NCI-H1105 (cell line): ENCODE data around the gene SYNJ1.
A peak's percentile ranks its signal among the peaks of the same experiment; 100 is the strongest.
"Not testable (repeated sequence)": the region's sequence is repeated elsewhere in the genome, so short reads cannot be mapped to it uniquely, and the experiment has no call there.

Experiments used
- DNase-seq: peaks from one replicate; lab custom pipeline; 2025; lab: John Stamatoyannopoulos, UW

The SYNJ1 gene, protein sequence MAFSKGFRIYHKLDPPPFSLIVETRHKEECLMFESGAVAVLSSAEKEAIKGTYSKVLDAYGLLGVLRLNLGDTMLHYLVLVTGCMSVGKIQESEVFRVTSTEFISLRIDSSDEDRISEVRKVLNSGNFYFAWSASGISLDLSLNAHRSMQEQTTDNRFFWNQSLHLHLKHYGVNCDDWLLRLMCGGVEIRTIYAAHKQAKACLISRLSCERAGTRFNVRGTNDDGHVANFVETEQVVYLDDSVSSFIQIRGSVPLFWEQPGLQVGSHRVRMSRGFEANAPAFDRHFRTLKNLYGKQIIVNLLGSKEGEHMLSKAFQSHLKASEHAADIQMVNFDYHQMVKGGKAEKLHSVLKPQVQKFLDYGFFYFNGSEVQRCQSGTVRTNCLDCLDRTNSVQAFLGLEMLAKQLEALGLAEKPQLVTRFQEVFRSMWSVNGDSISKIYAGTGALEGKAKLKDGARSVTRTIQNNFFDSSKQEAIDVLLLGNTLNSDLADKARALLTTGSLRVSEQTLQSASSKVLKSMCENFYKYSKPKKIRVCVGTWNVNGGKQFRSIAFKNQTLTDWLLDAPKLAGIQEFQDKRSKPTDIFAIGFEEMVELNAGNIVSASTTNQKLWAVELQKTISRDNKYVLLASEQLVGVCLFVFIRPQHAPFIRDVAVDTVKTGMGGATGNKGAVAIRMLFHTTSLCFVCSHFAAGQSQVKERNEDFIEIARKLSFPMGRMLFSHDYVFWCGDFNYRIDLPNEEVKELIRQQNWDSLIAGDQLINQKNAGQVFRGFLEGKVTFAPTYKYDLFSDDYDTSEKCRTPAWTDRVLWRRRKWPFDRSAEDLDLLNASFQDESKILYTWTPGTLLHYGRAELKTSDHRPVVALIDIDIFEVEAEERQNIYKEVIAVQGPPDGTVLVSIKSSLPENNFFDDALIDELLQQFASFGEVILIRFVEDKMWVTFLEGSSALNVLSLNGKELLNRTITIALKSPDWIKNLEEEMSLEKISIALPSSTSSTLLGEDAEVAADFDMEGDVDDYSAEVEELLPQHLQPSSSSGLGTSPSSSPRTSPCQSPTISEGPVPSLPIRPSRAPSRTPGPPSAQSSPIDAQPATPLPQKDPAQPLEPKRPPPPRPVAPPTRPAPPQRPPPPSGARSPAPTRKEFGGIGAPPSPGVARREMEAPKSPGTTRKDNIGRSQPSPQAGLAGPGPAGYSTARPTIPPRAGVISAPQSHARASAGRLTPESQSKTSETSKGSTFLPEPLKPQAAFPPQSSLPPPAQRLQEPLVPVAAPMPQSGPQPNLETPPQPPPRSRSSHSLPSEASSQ (N-terminal part only)

DNA sequence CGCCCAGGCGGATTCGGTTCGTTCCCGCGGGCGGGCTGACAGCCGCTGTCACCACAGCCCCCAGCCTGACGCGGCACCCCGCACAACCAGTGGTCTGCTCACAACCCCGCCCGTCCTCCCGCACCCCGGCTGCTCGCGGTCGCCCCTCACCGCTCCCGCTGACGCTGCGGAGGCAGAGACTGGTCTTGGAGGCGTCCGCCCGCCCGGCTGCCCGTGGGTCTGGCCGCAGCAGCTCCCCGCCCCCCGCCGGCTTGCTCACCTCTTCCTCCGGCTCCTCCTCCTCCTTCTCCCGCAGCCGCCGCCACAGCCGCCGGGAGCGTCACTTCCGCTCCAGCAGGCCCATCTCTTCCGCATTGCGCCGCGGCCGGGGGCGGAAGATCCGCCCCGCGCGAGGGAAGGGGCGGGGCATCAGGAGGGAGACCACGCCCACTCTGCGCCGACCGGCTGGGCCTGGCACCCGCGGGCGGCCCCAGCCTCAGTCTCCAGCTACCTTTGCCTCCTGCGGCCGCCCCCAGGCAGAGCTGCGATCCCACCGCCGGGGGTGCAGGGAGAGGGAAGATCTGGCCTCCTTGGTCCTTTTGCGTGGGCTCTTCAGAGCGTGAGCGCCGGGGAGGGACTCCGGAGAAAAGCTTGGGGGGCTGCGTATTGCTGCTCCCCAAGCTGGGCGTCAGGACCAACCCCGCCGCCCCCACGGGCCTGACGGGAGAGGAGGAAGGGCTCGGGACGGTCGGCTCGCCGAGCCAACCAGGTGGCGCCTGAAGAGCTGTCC, at the start of gene SYNJ1:
SYNJ1 (minus strand) TSS at position 327 of the 769 bp plus-strand sequence. CDS start 1,118 bp downstream, outside the sequence.
- DNase-seq = peak; percentile 92

DNA sequence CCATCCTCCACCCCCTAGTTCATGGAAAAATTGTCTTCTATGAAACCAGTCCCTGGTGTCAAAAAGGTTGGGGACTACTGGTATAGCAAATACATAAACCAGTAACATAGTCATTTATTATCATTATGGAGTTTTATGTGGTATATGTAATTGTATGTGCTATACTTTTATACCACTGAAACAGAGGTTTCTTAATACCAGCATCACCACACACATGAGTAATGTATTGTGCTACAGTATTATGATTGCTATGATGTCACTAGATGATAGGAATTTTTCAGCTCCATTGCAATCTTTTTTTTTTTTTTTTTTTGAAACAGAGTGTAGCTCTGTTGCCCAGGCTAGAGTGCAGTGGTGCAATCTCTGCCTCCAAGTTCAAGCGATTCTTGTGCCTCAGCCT, 49.5 kb upstream of the SYNJ1 start:
- DNase-seq = no peak

DNA sequence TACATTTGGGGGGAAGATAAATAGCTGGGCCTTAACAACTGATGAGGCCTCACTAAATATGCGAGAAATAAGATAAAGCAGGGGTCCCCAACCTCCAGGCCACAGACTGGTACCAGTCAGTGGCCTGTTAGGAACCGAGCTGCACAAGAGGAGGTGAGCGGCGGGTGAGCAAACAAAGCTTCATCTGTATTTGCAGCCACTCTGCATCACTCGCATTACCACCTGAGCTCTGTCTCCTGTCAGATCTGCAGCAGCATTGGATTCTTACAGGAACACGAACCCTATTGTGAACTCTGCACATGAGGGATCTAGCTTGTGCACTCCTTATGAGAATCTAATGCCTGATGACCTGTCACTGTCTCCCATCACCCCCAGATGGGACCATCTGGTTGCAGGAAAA, 48.9 kb upstream of the SYNJ1 start:
- DNase-seq = no peak

DNA sequence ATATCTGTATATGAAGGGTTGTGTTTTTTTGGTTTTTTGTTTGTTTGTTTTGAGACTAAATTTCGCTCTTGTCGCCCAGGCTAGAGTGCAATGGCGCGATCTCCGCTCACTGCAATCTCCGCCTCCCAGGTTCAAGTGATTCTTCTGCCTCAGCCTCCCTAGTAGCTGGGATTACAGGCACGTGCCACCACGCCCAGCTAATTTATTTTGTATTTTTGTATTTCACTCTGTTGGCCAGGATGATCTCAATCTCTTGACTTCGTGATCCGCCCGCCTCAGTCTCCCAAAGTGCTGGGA, 45.2 kb upstream of the SYNJ1 start:
- not testable (repeated sequence) for DNase-seq

DNA sequence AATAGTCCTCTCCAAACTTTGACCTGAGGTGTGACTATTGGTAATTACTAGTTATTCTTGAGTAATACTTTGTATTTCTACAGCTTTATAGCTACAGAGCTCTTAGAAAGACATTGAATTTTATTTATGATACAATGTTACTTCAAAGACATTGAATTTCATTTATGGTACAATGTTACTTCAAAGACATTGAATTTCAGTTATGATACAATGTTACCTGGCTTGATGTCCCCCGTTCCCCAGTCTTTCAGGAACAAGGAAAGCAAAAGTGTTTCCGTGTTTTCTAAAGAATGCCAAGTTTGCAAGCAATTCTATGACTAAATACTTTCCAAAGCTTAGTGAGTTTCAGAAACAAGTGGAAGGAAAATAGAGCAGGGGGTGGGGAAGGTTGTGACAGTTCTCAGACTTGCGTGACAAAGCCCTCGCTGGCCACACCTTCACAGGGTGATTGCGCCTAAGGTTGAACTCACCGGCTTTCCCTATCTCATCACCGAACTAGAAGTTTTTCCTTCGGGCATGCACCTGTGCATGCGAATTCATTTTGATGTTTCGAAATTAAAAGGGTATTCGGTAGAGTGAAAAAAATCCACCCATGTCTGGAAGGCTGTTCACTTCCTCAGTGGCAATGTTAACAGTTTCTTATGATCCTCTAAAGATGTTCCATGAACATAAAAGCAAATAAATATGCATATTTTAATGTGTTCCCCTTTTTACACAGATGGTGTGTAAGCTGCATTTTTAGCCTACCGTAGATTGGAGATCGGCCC, 44.7 kb upstream of the SYNJ1 start:
- peak; percentile 13 for DNase-seq

DNA sequence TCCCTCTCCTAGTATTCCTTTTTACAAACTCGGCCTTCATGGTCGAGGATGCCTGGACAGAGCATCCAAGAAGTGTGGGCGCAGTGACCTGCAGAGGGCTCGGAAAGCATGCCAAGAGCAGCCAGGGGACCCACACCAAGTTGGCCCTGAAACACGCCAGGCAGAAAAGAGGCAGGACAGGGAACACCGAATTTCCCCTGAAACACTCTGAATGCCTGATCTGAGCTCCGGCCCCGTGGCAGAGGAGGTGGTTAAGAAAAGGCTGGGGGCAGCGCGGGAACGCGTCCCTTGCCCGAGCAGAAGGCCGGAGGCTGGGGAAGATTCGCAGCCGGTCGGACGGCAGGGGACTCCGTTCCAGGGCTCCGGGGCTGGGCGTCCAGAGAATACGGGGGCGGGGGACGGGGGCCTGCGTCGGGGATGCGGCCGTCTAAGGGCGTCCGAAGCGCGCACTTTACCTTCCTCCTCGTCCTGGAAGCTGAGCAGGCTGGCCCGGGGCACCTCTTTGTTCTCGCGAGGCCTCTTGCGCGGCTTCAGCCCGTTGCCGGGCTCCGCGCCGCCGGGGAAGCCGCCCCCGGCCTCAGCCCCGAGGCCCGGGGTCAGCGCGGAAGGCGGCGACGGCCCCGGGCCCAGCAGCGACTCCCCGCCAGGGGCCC, 43.2 kb upstream of the SYNJ1 start:
- no peak for DNase-seq

DNA sequence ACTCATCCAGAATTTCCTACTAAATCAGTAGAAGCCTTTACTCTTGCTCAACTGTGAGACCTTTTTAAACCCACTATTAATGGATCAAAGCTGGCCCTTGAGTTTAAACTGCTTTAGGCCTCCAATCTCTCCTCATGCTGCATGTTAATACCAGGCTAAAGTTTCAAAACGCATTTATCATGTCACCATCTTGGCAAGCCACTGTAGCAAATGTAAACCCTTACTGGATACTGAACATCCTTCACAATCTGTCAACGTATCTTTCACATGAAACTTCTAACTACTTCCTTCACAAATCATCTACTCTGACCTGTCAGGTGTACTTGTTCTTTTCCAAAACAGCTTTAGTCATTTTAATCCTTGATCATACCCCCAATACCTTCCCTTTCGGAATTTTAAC, 40.7 kb upstream of the SYNJ1 start:
- DNase-seq = no peak

DNA sequence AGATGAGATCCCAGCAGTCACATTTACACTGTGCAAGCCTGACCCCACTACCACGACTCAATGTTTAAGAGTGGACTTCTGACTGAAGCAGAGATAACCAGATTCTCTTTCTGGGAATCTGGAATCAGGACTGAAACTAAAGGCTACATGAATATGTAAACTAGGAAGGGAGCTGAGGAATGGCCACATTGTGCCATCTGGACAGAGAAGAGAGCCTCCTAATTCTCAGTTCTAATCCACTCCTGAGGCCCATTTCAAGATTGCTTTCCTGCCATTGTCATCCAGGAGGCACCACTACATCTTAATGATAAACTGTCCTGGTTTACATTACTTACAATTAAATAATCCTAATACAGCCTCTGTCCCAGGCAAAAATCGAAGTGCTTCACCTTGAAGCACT, 37.2 kb upstream of the SYNJ1 start:
- no peak for DNase-seq

DNA sequence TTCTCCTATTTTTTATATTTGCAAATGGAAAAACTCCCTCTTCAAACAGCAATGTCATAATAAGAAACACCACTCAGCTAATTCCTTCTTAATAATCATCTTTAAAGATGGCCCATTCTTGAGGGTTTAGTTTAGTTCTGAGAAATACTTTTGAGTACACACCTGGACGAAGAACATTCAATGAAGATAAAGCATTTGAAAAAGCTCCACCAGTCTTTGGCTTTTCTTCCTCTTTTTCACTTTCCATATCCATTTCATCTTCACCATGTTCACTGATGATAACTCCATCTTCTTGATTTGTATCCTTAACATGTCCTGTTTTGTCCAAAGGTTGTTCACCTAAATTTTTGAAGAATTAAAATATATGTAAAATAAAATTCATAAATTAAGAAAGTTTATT, 36.4 kb upstream of the SYNJ1 start:
- DNase-seq = no peak

DNA sequence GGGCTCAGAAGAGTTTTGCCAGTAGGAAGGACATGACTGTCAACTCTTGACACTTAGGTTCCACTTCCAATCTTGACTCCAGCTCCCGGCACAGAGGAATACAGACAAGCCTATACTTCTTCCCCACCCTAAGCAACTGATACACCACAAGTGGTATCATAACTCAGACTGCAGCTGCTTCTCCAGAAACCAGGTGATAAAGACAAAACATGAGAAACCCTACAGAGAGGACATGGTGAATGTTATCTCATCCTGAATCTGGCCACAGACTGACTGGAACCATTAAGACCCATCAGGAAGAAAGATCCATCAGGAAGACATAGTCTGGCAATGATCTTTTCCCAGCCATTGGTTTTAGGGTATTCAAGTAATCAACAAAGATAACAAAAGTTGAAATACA, 30.0 kb upstream of the SYNJ1 start:
- DNase-seq = no peak

DNA sequence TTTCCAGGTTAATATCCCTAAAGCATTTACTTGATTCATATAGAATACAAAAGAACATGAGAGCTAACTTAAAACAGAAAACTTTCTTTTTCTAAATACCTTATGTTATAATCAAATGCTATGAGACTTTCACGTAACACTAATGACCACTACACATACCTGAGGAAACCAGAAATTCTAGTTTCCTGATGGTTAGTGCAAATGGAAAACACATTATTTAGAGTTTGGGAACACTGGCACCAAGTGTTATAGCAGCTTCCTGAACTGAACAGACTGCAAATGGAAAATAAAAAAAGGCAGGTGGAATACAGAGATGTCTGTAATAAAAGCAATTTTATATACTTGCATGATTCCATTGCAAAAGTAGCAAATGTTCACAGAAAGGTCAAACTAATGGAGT, 28.3 kb upstream of the SYNJ1 start:
- DNase-seq = no peak

DNA sequence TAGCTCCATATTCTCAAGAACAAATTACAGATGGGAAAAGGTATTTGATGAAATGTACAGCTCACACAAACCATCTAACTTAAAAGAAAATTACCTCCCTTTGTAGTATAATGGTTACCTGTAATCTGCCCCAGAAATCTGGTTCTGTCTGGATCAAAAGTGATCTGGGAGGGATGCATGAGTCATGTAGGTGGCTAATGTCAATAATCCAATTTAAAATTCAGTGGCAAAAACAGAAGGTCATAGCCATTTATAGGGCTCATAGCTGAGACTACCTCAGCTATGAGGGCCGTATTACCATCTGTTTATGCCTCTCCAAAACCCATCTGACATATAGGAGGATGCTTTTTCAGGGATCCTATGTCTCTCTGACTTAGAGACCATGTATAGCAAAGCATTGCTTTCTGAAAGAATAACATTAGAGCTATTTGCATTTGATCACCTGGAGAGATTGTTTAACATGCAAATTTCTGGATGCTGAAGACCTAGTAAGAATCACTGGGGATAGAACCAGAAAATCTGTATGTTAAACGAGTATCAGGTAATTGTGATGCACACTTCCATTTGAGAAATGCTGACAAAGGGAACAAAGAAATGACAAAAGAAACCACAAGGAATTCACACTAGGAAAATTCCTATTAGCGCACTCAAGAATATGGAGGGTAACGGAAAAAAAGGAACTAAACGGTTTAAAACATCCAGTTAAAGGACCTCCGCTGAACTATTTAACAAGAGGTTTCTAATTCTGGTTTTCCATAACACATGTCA, 26.2 kb upstream of the SYNJ1 start:
- no peak for DNase-seq

DNA sequence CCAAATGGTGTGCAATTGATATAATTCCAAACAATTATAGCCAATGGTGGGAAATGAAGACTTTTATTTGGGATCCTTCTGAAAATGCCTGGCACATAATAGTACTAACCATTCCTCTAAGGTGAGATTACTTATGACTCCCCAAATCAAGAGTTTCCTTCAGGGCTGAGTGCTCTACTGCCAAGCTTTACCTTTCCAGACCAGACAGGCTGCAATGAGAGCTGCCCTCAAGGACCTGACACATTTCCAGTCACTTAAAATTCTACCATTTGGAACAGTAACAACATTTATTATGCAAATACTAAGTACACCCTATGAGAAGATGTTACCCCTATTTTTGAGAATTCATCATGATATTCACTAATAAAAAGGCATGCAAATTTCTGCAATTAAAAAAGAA, 22.6 kb upstream of the SYNJ1 start:
- no peak for DNase-seq

DNA sequence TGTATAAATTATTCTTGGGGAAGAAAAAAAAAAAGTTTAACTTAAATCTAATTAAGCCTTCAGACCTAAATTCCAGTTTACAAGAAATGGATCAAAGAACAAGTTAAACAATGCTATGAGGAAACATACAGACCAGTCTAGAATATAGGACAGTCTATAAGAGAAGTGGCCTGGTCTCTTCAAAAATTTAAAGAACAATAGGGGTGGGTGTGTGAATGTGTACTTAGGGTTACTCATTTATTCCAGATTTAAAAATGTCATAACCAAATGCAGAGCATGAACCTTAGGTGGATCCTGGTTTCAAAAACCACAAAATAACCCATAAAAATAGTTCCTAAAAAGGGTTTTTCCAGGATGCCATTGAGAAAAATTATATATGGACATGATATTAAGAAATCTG, 21.8 kb upstream of the SYNJ1 start:
- DNase-seq = no peak

DNA sequence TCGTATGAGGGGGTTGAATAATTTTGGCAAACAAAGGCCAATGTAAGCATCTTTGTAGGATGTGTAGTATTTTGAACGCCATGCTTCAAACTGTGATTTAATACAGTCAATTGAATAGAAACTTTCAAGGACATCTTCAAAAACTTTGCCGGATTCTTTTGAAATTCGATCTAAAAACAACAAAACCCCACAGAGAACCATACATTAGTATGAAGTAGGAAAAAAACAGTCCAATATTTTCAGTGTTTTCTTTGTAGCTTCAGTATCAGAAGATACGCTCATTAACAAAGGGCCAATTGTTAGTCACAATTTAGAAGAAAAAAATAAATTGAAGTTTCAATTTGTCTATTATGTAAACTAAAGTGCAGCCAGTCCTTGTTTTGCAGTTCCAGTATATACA, 20.7 kb upstream of the SYNJ1 start:
- no peak for DNase-seq

DNA sequence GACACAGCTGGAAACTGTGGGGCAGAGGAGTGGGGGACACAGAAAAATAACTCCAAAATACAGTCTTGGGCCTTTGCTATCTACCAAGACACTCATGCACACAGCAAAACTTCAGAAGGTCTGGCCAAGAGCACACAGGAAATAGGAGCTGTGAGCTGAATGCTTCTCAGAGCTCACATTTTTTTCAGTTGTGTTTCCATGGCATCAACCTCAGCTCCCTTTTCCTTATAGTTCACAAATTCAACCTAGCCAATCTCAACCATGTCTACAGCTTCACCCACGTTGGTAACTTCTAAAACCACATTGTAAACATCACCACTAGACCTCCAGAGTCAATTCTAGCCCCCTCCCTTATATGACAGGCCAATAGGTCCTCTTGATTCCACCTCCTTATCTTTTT, 19.6 kb upstream of the SYNJ1 start:
- no peak for DNase-seq

DNA sequence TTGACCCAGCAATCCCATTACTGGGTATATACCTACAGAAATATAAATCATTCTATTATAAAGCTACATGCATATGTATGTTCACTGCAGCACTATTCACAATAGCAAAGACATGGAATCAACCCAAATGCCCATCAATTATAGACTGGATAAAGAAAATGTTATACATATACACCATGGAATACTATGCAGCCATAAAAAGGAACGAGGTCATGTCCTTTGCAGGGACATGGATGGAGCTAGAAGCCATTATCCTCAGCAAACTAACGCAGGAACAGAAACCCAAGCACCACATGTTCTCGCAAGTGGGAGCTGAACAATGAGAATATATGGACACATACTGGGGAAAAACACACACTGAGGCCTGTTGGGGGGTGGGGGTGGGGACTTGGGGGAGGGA, 18.9 kb upstream of the SYNJ1 start:
- DNase-seq = not testable (repeated sequence)

DNA sequence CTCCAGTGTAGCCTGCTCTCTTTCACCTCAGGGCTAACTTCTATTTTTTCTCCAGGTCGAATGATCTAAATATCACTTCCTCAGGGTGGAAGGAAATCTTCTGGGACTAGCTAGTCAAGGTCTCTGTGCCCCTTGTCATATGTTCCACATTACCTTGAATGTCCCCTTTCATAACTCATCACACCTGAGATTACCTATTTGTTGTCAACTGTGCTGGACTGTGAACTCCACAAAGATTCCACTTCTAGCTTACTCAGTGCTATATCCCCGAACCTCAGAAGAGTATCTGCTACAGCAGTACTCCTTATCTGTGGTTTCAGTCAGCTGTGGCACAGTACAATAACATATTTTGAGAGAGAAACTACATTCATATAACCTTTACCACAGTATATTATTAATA, 14.6 kb upstream of the SYNJ1 start:
- no peak for DNase-seq

DNA sequence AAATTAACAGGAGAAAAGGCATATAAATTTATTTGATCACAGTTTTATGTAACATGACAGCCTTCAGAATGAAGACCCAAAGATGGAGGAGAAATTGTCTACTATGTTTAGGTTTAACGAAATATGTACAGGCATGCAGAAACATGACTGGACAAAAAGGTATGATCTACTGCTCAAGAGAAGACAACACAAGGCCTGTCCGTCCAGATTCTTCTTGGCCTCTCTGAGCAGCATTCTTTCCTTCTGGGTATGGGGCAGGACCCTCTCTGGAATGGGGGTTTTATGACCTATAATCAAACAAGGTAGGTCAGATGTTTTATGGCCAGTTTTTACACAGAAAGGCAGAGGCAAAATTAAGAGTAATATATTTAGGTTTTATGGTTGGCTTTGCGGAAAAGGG, 13.5 kb upstream of the SYNJ1 start:
- no peak for DNase-seq

DNA sequence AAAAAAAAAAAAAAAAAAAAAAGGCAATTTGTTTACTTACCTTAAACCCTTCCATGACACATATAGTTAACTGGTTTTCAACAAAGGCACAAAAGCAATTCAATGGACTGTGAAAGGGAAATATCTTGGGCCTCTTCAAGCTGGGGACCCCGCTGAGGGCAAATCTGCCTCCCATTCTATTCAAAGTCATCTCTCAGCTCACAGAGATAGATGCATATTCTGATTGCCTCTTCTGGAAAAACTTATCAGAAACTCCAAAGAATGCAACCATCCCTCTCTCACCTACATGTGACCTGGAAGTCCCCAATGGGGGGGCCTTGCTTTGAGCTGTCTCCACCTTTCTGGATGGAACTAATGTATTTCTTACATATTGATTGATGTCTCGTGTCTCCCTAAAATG, 12.1 kb upstream of the SYNJ1 start:
- no peak for DNase-seq
